IPS DF 4.7 (cell line): ENCODE measurements around the gene SAMD15.
"Not testable (repeated sequence)": the region's sequence is repeated elsewhere in the genome, so short reads cannot be mapped to it uniquely, and the experiment has no call there.

ENCODE experiments used
- DNase-seq: peaks from one replicate; pipeline ENCODE4 v3.0.0-alpha.2; 2013; ENCODE audit warnings: low spot score; ENCODE audit errors: extremely low read depth

SAMD15 gene

GRCh38 chr14:77375973-77376770 lies 1.0 kb upstream of the SAMD15 start:
- DNase-seq, result peak; percentile 5

- DNase-seq, result no peak
Observed at GRCh38 chr14:77377502-77377844, 294 bp downstream of the SAMD15 start.

- no peak for DNase-seq
Observed at GRCh38 chr14:77378701-77379100, 1.5 kb downstream of the SAMD15 start.

GRCh38 chr14:77390188-77390587 lies 13.0 kb downstream of the SAMD15 start:
- DNase-seq, result no peak

GRCh38 chr14:77400216-77400615 lies 23.0 kb downstream of the SAMD15 start:
- DNase-seq, result no peak

GRCh38 chr14:77403768-77404167 lies 26.6 kb downstream of the SAMD15 start:
- no peak for DNase-seq

GRCh38 chr14:77406086-77406485 lies 28.9 kb downstream of the SAMD15 start:
- no peak for DNase-seq

GRCh38 chr14:77406718-77407117 lies 29.5 kb downstream of the SAMD15 start:
- DNase-seq, result no peak

- DNase-seq, result no peak
Observed at GRCh38 chr14:77407158-77407557, 30.0 kb downstream of the SAMD15 start.

GRCh38 chr14:77409131-77409533 lies 32.0 kb downstream of the SAMD15 start:
- DNase-seq, result no peak

GRCh38 chr14:77415403-77416030 lies 38.3 kb downstream of the SAMD15 start:
- not testable (repeated sequence) for DNase-seq

GRCh38 chr14:77416098-77416497 lies 38.9 kb downstream of the SAMD15 start:
- DNase-seq, result not testable (repeated sequence)

- no peak for DNase-seq
Observed at GRCh38 chr14:77416836-77417235, 39.7 kb downstream of the SAMD15 start.

- DNase-seq, result no peak
Observed at GRCh38 chr14:77421201-77421600, 44.0 kb downstream of the SAMD15 start.

- DNase-seq, result no peak
Observed at GRCh38 chr14:77423423-77423822, 46.2 kb downstream of the SAMD15 start, which contains the start of gene NOXRED1. NOXRED1 (minus strand) TSS chr14:77423523; CDS start chr14:77422889, 634 bp downstream.

GRCh38 chr14:77424862-77425261 lies 47.7 kb downstream of the SAMD15 start:
- DNase-seq, result no peak

GRCh38 chr14:77426396-77426795 lies 49.2 kb downstream of the SAMD15 start:
- DNase-seq, result no peak

- DNase-seq, result no peak
Observed at GRCh38 chr14:77436042-77436441, 58.9 kb downstream of the SAMD15 start.

- no peak for DNase-seq
Observed at GRCh38 chr14:77438596-77438995, 61.4 kb downstream of the SAMD15 start.

GRCh38 chr14:77439861-77440260 lies 62.7 kb downstream of the SAMD15 start:
- no peak for DNase-seq
